DMS53 (cell line): ENCODE results near the gene PPP3CA.

Source experiments
- DNase-seq: peaks from one replicate; lab custom pipeline; 2025; lab: John Stamatoyannopoulos, UW

The PPP3CA gene

GRCh38 chr4:101331017-101331416 lies 16.3 kb downstream of the PPP3CA start:
- no peak for DNase-seq

DNA sequence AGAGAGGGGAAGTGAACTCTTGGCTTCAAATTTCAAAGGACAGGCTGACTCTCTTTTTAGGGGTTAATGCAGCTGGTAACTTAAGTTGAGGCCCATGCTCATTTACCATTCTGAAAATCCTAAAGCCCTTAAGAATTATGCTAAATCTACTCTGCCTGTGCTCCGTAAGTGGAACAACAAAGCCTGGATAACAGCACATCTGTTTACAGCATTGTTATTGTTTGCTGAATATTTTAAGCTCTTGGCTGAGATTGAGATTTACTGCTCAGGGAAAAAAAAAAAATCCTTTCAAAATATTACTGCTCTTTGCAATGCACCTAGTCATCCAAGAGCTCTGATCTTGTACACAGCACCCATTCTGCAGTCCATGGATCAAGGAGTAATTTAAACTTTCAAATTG lies 17.7 kb downstream of the PPP3CA start:
- no peak for DNase-seq

DNA sequence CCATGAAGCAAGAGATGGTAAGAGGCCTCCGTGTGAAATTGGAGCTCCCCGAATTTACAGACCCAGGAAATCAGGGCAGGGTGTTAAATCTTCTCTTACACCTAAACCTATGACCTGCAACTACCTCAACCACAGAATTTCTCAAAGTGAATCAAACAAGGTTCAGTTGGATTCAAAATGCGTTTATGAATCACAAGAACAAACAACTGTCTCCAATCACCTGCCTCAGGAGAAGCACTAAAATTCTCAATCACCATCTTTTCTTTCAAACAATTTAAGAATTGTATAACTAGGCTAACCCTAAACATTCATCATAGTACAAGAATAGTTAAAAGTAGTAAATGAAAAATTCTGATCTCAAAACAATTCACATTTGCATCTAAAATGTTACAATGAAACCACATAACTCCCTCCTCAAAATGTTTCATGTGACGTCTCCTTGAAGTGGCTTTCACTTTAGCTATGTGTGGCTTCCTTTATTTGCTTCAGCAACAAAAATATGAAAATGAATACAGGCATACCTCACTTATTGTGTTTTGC lies 19.2 kb downstream of the PPP3CA start:
- no peak for DNase-seq

GRCh38 chr4:101326576-101326975 lies 20.8 kb downstream of the PPP3CA start:
- no peak for DNase-seq

GRCh38 chr4:101322743-101323142 lies 24.6 kb downstream of the PPP3CA start:
- DNase-seq, result no peak

DNA sequence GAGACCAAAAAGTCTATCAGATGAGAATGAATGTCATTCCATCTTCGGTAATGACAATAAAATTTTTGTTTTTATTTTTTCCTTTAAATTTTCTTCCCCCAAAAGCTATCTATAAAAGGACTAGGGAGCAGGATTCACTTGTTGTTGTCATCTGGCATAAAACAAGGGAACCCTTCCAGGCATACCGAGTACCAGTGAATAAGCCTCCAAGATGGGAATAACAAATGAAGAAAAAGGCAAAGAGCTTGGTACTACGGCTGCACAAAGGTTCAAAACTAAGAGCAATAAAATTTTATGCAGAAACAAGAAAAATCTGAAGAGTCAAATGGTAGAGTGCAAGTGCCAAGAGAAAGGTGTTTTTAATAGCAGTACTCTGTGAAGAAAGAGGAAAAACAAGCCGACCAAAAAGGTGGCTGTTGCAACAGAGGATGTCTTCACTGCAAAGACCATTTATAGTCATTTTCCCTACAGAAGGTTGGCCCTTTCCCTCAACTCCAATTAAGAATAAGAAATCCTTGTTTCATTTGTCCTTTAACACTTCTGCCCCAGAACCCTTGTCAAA lies 25.8 kb downstream of the PPP3CA start:
- DNase-seq, result no peak

GRCh38 chr4:101315786-101316185 lies 31.5 kb downstream of the PPP3CA start:
- DNase-seq, result no peak

GRCh38 chr4:101315041-101315440 lies 32.3 kb downstream of the PPP3CA start:
- DNase-seq, result no peak

GRCh38 chr4:101309925-101310324 lies 37.4 kb downstream of the PPP3CA start:
- DNase-seq, result no peak

- no peak for DNase-seq
Observed at GRCh38 chr4:101307899-101308298, 39.4 kb downstream of the PPP3CA start.

DNA sequence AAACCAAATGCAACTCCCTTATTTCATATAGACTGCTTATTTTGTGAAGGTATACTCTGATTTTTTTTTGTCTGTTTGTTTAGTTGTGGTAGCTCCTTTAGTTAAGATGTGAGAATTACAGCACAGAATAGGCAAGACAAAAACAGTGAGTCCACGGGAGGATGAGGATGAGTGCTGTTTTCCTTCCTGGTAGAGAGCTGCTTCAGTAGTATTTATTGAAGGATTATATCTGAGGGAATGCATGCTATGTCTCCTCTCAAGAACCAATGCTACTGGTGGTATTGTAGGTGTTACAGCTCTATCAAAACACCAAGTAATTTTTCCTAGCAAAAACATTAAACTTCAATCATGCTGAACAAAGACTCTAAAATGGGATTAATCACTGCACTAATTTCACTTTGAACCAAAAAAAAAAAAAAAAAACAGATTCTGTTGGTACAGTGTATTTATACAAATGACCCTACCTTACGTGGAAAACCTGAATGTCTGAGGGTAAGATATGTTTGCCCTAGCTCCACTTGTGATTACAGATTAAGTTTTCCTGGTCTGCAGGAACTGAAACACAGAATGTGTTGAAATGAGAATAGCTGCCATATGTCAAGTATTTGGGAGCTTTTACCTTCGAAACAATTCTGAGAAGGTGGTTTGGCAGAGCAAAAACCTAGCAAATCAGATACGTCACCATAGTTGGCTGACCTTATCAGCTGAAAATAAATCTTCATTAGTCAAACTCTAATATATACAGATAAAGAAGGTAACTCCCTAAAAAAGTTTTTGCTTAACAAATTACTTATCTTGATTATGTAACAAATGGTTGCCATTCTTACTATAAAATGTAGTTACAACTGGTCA lies 40.3 kb downstream of the PPP3CA start:
- peak; percentile 30 for DNase-seq

- DNase-seq, result no peak
Observed at GRCh38 chr4:101306225-101306624, 41.1 kb downstream of the PPP3CA start.

DNA sequence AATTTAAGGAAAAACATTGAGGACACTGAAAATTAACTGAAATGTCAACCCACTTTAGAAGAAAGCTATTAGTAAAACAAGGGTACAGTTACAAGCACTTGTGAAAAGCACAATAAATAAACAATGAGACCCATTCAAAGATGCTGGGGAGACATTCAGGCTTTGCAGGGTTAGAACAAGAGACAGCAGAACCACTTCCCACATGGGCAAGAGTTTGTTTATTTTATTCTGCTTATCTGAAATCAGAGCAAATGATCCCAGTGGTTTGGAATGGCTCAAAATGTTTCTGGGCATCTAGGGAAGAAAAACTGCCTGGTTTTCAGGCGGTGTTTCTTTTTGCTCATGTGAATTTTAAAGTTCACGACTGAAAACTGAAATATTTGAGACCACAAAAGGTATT lies 42.4 kb downstream of the PPP3CA start:
- no peak for DNase-seq

GRCh38 chr4:101299899-101300540 lies 47.3 kb downstream of the PPP3CA start:
- no peak for DNase-seq

DNA sequence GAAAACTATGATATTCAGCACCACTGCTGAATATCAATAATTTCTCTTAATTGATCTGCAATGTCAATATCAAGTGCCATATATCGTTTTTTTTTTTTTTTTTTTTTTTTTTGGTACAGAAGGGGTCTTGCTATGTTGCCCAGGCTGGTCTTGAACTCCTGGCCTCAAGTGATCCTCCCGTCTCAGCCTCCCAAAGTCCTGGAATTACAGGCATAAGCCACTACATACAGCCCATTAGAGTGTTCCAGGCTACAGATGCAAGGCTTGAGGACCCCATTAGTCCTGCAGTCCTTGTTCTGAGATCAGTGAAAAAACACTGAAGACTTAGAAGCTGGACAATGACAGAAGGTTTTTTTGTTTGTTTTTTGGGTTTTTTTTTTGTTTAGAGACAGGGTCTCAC lies 48.3 kb downstream of the PPP3CA start:
- no peak for DNase-seq

DNA sequence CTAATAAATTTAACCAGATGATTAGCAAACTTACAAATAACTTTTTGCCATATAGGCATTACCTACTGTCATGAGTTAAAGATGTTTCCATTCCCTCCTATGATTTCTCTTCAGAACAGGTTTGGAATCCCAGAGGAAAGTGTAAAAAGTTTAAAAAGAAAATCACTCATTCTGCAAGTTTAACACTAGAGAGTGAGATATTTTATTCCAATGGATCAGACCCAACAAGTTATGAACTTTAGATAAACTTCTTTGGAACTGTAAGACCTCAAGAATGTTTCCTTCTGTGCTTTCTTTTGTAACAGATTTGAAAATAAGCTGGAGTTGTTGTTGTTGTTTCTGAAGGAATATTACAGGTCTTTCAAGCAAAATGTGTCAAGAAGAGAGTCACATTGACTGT lies 51.6 kb downstream of the PPP3CA start:
- no peak for DNase-seq

GRCh38 chr4:101294597-101294996 lies 52.7 kb downstream of the PPP3CA start:
- DNase-seq, result no peak

- DNase-seq, result no peak
Observed at GRCh38 chr4:101292901-101293300, 54.4 kb downstream of the PPP3CA start.

GRCh38 chr4:101292214-101292613 lies 55.1 kb downstream of the PPP3CA start:
- no peak for DNase-seq

- DNase-seq, result no peak
Observed at GRCh38 chr4:101291198-101291597, 56.1 kb downstream of the PPP3CA start.

DNA sequence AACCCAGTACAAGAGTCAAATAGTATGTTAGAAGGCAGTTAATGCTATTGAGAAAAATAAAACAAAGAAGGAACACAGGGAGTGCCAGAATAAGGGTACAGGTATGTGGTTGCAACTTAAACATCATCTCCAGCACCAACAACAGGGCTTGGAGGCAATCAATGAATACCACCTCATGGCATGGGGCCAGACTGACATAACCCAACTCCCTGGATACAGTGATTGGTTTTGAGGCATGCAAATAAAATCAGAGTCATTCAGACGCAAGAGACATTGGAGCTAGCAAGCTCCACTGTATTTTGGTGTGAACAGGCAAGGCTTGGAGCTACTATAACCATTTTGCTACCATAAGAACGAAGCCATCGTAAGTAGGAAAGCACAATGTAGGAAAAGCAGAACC lies 56.7 kb downstream of the PPP3CA start:
- DNase-seq, result no peak

DNA sequence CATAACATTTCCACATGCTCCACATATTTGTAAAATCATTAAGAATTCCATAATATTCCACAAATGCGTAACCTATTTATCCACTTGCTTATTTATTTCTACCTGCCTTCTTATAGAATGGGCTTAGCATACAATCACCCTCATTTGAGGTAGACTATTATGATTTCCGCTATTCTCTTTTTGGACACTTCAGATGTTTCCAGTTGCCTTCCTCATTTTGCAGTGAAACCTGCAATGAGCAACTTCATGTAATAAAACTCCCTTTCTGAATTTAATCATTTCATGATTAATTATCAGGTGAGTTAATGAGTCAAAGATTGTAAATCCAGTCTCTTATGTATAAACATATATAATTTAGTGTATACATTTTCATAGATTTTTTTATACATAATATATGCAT lies 58.0 kb downstream of the PPP3CA start:
- no peak for DNase-seq
